K562 (cell line): ENCODE data around the gene MAGI2. TPM values are rescaled to one million over a fixed set of nuclear protein-coding genes. Genes with fewer than 3 reads are reported as not detected.

Source experiments
- ATAC-seq: fragments of 200-7000 bp; cut with Tn5 transposase; 3 replicates; pipeline ENCODE4 v1.9.1; 2020; ENCODE audit warnings: moderate library complexity
- BruUV-seq: library from RNA; stranded (reverse); fragments of 400-500 nt; replicated peaks from 2 replicates; lab custom pipeline; 2021; lab: Mats Ljungman, UMichigan
- CTCF ChIA-PET: fragments of 300-600 bp; formaldehyde crosslinking; extraction: SDS; loops from one replicate; lab custom pipeline; 2021; ENCODE audit warnings: low intra/inter-chr PET ratio; lab: Yijun Ruan, JAX
- POLR2A ChIA-PET: fragments of 300-600, 350-650 bp; sonication (Branson Sonifier 250); formaldehyde crosslinking; extraction: SDS; loops from one replicate; lab custom pipeline; 2021; ENCODE audit warnings: antibody characterized with exemption, inconsistent platforms; lab: Yijun Ruan, JAX
- DNase-seq, 4 experiments: peaks; one replicate each; pipeline versions ENCODE4 v3.0.0 to v3.0.0-alpha.2; 2011 to 2018; ENCODE audit warnings: low spot score in 3 of 4, mixed read lengths in 3 of 4; ENCODE audit errors: extremely low read depth in 1 of 4
- FAIRE-seq: peaks from 2 replicates; lab custom pipeline; 2011; peaks lifted over from hg19 to GRCh38; lab: Jason Lieb, UNC
- H2AFZ ChIP-seq: 2 replicates; pipeline ENCODE4 v1.6.0; 2011; ENCODE audit warnings: low read depth, low read length, control low read depth, inconsistent platforms
- H3K27ac ChIP-seq: fragments of 200-600 bp; 3 replicates; pipeline ENCODE4 v1.8.0; 2011; ENCODE audit warnings: low read depth, mild to moderate bottlenecking, control low read depth, inconsistent platforms, low read length, moderate library complexity, mixed read lengths; ENCODE audit errors: extremely low read depth
- H3K27me3 ChIP-seq, 2 experiments: fragments of 300-600 bp in 1 of 2; 2 replicates in 1 of 2; 3 replicates in 1 of 2; pipeline versions ENCODE4 v1.6.0 to v1.8.0; 2011; ENCODE audit warnings: inconsistent platforms in 2 of 2, low read length in 2 of 2, mild to moderate bottlenecking in 1 of 2, mixed read lengths in 1 of 2, moderate library complexity in 1 of 2; ENCODE audit not compliant: control insufficient read depth in 2 of 2, insufficient read depth in 2 of 2
- H3K36me3 ChIP-seq: fragments of 300-600 bp; 3 replicates; pipeline ENCODE4 v1.8.0; 2011; ENCODE audit warnings: mild to moderate bottlenecking, low read length, inconsistent platforms; ENCODE audit not compliant: control insufficient read depth, insufficient read depth
- H3K4me1 ChIP-seq, 2 experiments: fragments of 200-600 bp in 1 of 2; replicated peaks in 1 of 2; 2 replicates in 1 of 2; 3 replicates in 1 of 2; pipeline versions ENCODE4 v1.5.1 to v1.8.0; 2011; ENCODE audit warnings: inconsistent platforms in 2 of 2, low read length in 2 of 2, mild to moderate bottlenecking in 1 of 2, mixed read lengths in 1 of 2, moderate library complexity in 1 of 2; ENCODE audit not compliant: control insufficient read depth in 2 of 2, insufficient read depth in 2 of 2
- H3K4me2 ChIP-seq: 2 replicates; pipeline ENCODE4 v1.6.1; 2011; ENCODE audit warnings: low read length, control low read depth, inconsistent platforms, mixed read lengths; ENCODE audit not compliant: insufficient read depth
- H3K4me3 ChIP-seq: fragments of 200-600 bp; sonication (generic), shearing (Covaris generic); 2 replicates; pipeline ENCODE4 v1.5.1; 2016; ENCODE audit warnings: control low read depth, inconsistent platforms
- H3K79me2 ChIP-seq: fragments of 200-600 bp; 3 replicates; pipeline ENCODE4 v1.8.0; 2011; ENCODE audit warnings: low read length, inconsistent platforms; ENCODE audit not compliant: control insufficient read depth, insufficient read depth
- H3K9ac ChIP-seq, 2 experiments: 2 replicates each; pipeline versions ENCODE4 v1.6.0 to v1.6.1; 2011; ENCODE audit warnings: low read depth in 2 of 2, low read length in 2 of 2, control low read depth in 1 of 2, inconsistent platforms in 1 of 2, mild to moderate bottlenecking in 1 of 2, mixed read lengths in 1 of 2; ENCODE audit not compliant: insufficient read depth in 1 of 2
- H3K9me1 ChIP-seq: one replicate; pipeline ENCODE4 v1.6.0; 2011; ENCODE audit warnings: inconsistent platforms, mild to moderate bottlenecking, low read length, moderate library complexity; ENCODE audit not compliant: control insufficient read depth, insufficient read depth
- H3K9me3 ChIP-seq: replicated peaks from 2 replicates; pipeline ENCODE4 v1.5.1; 2011; ENCODE audit warnings: low read depth, low read length, inconsistent platforms; ENCODE audit not compliant: control insufficient read depth, insufficient read depth
- H4K20me1 ChIP-seq: replicated peaks from 2 replicates; pipeline ENCODE4 v1.6.1; 2011; ENCODE audit warnings: low read length, inconsistent platforms, mixed read lengths; ENCODE audit not compliant: control insufficient read depth, insufficient read depth
- CEBPB ChIP-seq: fragments of 450-650 bp; IDR thresholded peaks from 2 replicates; pipeline ENCODE4 v1.6.1; 2016; ENCODE audit warnings: missing genetic modification characterization, missing compliant biosample characterization
- DDX20 ChIP-seq: fragments of 450-650 bp; IDR thresholded peaks from 2 replicates; pipeline ENCODE4 v1.6.1; 2016; ENCODE audit warnings: missing genetic modification characterization, low read depth, mild to moderate bottlenecking, missing compliant biosample characterization, moderate library complexity
- HDAC6 ChIP-seq: IDR thresholded peaks from 2 replicates; pipeline ENCODE4 v1.6.1; 2012; ENCODE audit warnings: low read depth, mild to moderate bottlenecking, control low read depth, inconsistent platforms, low read length, moderate library complexity
- HMG20A ChIP-seq: fragments of 450-650 bp; formaldehyde crosslinking; conservative IDR thresholded peaks from 2 replicates; pipeline ENCODE4 v1.4.0; 2020; ENCODE audit warnings: mild to moderate bottlenecking, mixed read lengths
- HOXB6 ChIP-seq: fragments of 250-450 bp; sonication (Bioruptor Pico); IDR thresholded peaks from 2 replicates; pipeline ENCODE4 v1.5.1; 2022; ENCODE audit warnings: mild to moderate bottlenecking, borderline replicate concordance
- KDM1A ChIP-seq, 2 experiments: fragments of 450-650 bp; IDR thresholded peaks; 2 replicates each; pipeline ENCODE4 v1.6.1; 2016; ENCODE audit warnings: mild to moderate bottlenecking in 2 of 2
- NFATC3 ChIP-seq: fragments of 450-650 bp; IDR thresholded peaks from 2 replicates; pipeline ENCODE4 v1.6.1; 2017; ENCODE audit warnings: mild to moderate bottlenecking
- NR1H2 ChIP-seq: sonication (generic); formaldehyde crosslinking; IDR thresholded peaks from 2 replicates; pipeline ENCODE4 v1.4.0; 2020; ENCODE audit warnings: mild to moderate bottlenecking, missing genetic modification reagents
- POLR2AphosphoS5 ChIP-seq: IDR thresholded peaks from 2 replicates; pipeline ENCODE4 v1.6.1; 2011; ENCODE audit warnings: mild to moderate bottlenecking, low read depth, low read length, moderate library complexity; ENCODE audit not compliant: control insufficient read depth, insufficient read depth
- SIX5 ChIP-seq, 2 experiments: IDR thresholded peaks; 2 replicates each; pipeline ENCODE4 v1.6.1; 2011; ENCODE audit warnings: low read length in 2 of 2, borderline replicate concordance in 1 of 2, low read depth in 1 of 2, mild to moderate bottlenecking in 1 of 2, moderate library complexity in 1 of 2; ENCODE audit not compliant: insufficient read depth in 1 of 2
- TBL1XR1 ChIP-seq, 2 experiments: IDR thresholded peaks; 2 replicates each; pipeline ENCODE4 v1.6.1; 2012; ENCODE audit warnings: improper control_type of control experiment in 2 of 2, low read length in 2 of 2, mild to moderate bottlenecking in 1 of 2
- ZFP30 ChIP-seq: fragments of 250-450 bp; sonication (Bioruptor Pico); IDR thresholded peaks from 2 replicates; pipeline ENCODE4 v1.8.0; 2022; ENCODE audit warnings: moderate library complexity, mild to moderate bottlenecking, inconsistent platforms, borderline replicate concordance
- ZNF133 ChIP-seq: fragments of 250-450 bp; sonication (Bioruptor Pico); IDR thresholded peaks from 2 replicates; pipeline ENCODE4 v1.4.0; 2020; ENCODE audit warnings: mild to moderate bottlenecking
- ZNF668 ChIP-seq: fragments of 250-450 bp; sonication (Bioruptor Pico); IDR thresholded peaks from 2 replicates; pipeline ENCODE4 v1.8.0; 2022; ENCODE audit warnings: mild to moderate bottlenecking, inconsistent platforms
- ZNF79 ChIP-seq: fragments of 250-450 bp; sonication (Bioruptor Pico); IDR thresholded peaks from 2 replicates; pipeline ENCODE4 v1.4.0; 2020; ENCODE audit warnings: low read depth, mild to moderate bottlenecking, moderate library complexity
- WGBS: fragments of 100-300 bp; shearing (Covaris generic); methylation state at CpG from one replicate; pipeline ENCODE4 v1.1.6; 2016; ENCODE audit warnings: low coverage, mixed read lengths; ENCODE audit not compliant: insufficient coverage; ENCODE audit errors: missing lambda C conversion rate; 5-methylcytosine and 5-hydroxymethylcytosine counted together
- in situ Hi-C: fragments of 300-500 bp; cut with MboI; formaldehyde crosslinking; loops from 4 replicates; pipeline ENCODE4 v1.15.0; 2018; ENCODE audit warnings: inconsistent platforms, mixed read lengths
- intact Hi-C: fragments of 100-400 bp; cut with micrococcal nuclease; formaldehyde crosslinking; loops from 2 replicates; pipeline ENCODE4 v1.14.2; 2022
- polyA plus RNA-seq, 8 experiments: library from polyadenylated mRNA; depleted of rRNA in 4 of 8; stranded (reverse) in 5 of 8; unstranded in 3 of 8; fragments of >200 nt; fragmentation: Nextera tagmentation in 2 of 8; fragmentation: Illumina TruSeq in 1 of 8; extraction: Ambion mirVana in 2 of 8; extraction: Trizol in 1 of 8; gene quantifications; 2 replicates each; pipeline versions ENCODE4 v1.2.1 to v1.2.3, GENCODE V29; 2011 to 2014; ENCODE audit warnings: inconsistent platforms in 1 of 8, missing spikeins in 1 of 8
- total RNA-seq, 7 experiments: library from RNA; depleted of rRNA in 6 of 7; stranded (reverse); fragments of >200 nt in 6 of 7; fragmentation: Illumina TruSeq in 2 of 7; extraction: Trizol in 2 of 7; gene quantifications; 2 replicates each; pipeline versions ENCODE4 v1.2.1 to v1.2.3, GENCODE V29; 2011 to 2021; ENCODE audit warnings: low replicate concordance in 1 of 7
- TF ChIP-seq, protein P1 (sequence below): sonication (generic); formaldehyde crosslinking; IDR thresholded peaks from 2 replicates; pipeline ENCODE4 v1.8.1; 2023; ENCODE audit warnings: mild to moderate bottlenecking, missing genetic modification reagents, moderate library complexity
- TF ChIP-seq, protein P2 (sequence below): sonication (generic); formaldehyde crosslinking; IDR thresholded peaks from 2 replicates; pipeline ENCODE4 v1.8.1; 2023; ENCODE audit warnings: mild to moderate bottlenecking, missing genetic modification reagents

MAGI2 gene
- total and polyA plus RNA-seq, 9 of the 15 experiments (the other 6 are each of a cell fraction or from before 2014, with no cell fraction given) = 0.27 to 1.4 (median 0.70) TPM

DNA sequence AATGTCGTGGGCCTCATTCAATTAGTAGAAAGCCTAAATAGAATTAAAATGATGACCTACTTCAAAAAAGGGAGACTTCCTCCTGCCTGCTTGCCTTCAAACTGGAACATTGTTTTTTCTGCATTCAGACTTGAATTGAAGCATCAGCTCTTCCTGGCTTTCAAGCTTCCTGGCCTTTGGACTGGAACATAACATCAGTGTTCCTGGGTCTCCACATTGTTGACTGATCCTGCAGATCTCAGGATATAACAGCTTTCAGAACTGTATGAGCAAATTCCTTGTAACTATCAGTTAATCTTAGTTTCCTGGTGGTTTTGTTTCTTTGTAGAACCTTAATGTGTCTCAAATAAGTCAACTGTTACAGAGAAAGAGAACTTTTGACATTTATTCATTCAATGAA lies 18.6 kb downstream of the MAGI2 start:
- FAIRE-seq = no peak

DNA sequence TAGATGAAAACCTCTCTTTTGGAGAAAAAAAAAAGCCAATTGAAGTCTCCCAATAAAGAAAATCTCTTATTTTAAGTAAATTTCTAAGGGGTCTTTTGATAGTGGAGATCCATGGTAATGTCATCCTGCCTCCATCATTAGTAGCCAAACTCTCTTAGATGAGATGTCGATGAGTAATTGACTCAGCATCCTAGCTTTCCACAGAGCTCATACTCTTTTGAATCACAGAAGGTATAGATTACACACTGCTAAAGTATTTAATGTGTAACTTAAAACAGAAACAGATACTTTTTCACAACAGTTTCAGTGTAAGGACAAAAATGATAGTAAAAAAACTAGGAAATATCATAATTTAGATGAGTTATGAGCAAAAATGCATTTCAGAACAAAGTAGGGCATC lies 19.4 kb downstream of the MAGI2 start:
- in situ Hi-C loops (no loop called here), intact Hi-C loops (no loop called here)
- ATAC-seq (no peak), DNase-seq (no peak), FAIRE-seq (no peak)
- Histone ChIP-seq H3K9me1 (no peaks in the 10 kb centered on the region), H3K4me2 (no peak overlapping the region), H2AFZ (no peak overlapping the region), H4K20me1 (no peaks in the 10 kb centered on the region), H3K27me3 (no peaks in the 10 kb centered on the region), H3K9me3 (peaks cover 2% of the 10 kb centered on the region; the same call in 1 of the 2 replicates), H3K27ac (no peak overlapping the region), H3K4me3 (no peak overlapping the region), H3K4me1 (no peaks in the 10 kb centered on the region), H3K79me2 (no peaks in the 10 kb centered on the region), H3K9ac (no peak overlapping the region), H3K36me3 (no peaks in the 10 kb centered on the region)
- BruUV-seq = no TSS peak
- POLR2A ChIA-PET = no interaction called here
- WGBS = 0% methylated on average over 1 of the region's 1 CpG
- CTCF ChIA-PET = no interaction called here
- TF ChIP-seq CEBPB (tag) (no peak), POLR2AphosphoS5 (no peak), NR1H2 (no peak), DDX20 (no peak), HOXB6 (CRISPR knock-in tag) (no peak), NFATC3 (no peak), TBL1XR1 (IDR thresholded peaks at IDR 0.05; ENCODE audit: low read length in 2 of 2) (no peak), HMG20A (CRISPR knock-in tag) (no peak), ZNF133 (CRISPR knock-in tag) (no peak)
- TF ChIP-seq, protein P1, sequence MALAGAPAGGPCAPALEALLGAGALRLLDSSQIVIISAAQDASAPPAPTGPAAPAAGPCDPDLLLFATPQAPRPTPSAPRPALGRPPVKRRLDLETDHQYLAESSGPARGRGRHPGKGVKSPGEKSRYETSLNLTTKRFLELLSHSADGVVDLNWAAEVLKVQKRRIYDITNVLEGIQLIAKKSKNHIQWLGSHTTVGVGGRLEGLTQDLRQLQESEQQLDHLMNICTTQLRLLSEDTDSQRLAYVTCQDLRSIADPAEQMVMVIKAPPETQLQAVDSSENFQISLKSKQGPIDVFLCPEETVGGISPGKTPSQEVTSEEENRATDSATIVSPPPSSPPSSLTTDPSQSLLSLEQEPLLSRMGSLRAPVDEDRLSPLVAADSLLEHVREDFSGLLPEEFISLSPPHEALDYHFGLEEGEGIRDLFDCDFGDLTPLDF (CRISPR knock-in tag) = no peak
- TF ChIP-seq, protein P2, sequence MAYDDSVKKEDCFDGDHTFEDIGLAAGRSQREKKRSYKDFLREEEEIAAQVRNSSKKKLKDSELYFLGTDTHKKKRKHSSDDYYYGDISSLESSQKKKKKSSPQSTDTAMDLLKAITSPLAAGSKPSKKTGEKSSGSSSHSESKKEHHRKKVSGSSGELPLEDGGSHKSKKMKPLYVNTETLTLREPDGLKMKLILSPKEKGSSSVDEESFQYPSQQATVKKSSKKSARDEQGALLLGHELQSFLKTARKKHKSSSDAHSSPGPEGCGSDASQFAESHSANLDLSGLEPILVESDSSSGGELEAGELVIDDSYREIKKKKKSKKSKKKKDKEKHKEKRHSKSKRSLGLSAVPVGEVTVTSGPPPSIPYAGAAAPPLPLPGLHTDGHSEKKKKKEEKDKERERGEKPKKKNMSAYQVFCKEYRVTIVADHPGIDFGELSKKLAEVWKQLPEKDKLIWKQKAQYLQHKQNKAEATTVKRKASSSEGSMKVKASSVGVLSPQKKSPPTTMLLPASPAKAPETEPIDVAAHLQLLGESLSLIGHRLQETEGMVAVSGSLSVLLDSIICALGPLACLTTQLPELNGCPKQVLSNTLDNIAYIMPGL (CRISPR knock-in tag) = no peak

More for the DNA sequence above, 18.6 kb downstream of the MAGI2 start:
- DNase-seq (no peak), ATAC-seq (no peak)
- Histone ChIP-seq H3K36me3 (no peaks in the 10 kb centered on the region), H4K20me1 (no peaks in the 10 kb centered on the region), H3K4me2 (no peak overlapping the region), H2AFZ (no peak overlapping the region), H3K9me1 (no peaks in the 10 kb centered on the region), H3K4me3 (no peak overlapping the region), H3K9ac (no peak overlapping the region), H3K79me2 (no peaks in the 10 kb centered on the region), H3K27ac (no peak overlapping the region), H3K27me3 (no peaks in the 10 kb centered on the region), H3K4me1 (no peaks in the 10 kb centered on the region), H3K9me3 (peaks cover 2% of the 10 kb centered on the region; the same call in 1 of the 2 replicates)
- WGBS = 0% methylated on average over 1 of the region's 1 CpG
- no peak for TF ChIP-seq SIX5 (IDR thresholded peaks at IDR 0.05; ENCODE audit: borderline replicate concordance in 1 of 2, insufficient read depth in 1 of 2, low read depth in 1 of 2, low read length in 2 of 2)
- no peak for TF ChIP-seq HDAC6
- no peak for TF ChIP-seq ZNF668
- no peak for TF ChIP-seq ZFP30 (CRISPR knock-in tag)
- no peak for TF ChIP-seq ZNF79
- TF ChIP-seq KDM1A (IDR thresholded peaks at IDR 0.05) = no peak
- in situ Hi-C loops = no loop called here
- no TSS peak for BruUV-seq
- intact Hi-C loops = no loop called here
- CTCF ChIA-PET = no interaction called here
- POLR2A ChIA-PET = no interaction called here
